Spleen (tissue), 7 donors: ENCODE data around the gene IGFL4.

Experiments used
- CTCF ChIP-seq, 11 experiments: fragments of 200-600 bp in 7 of 11; fragments of 450-650 bp in 4 of 11; sonication (generic) in 4 of 11; IDR thresholded peaks in 8 of 11; conservative IDR thresholded peaks in 3 of 11; 1 replicate in 7 of 11; 2 replicates in 4 of 11; pipeline versions ENCODE4 v1.4.0 to v1.8.0; 2016 to 2021; ENCODE audit warnings: antibody characterized with exemption in 11 of 11, inconsistent platforms in 4 of 11, mild to moderate bottlenecking in 1 of 11
- POLR2AphosphoS5 ChIP-seq, 3 donors: sonication (generic); formaldehyde crosslinking; IDR thresholded peaks; one replicate each; pipeline ENCODE4 v1.5.1; 2017; ENCODE audit warnings: antibody characterized with exemption in 3 of 3
- donor health status: DM: no; HTN: no; CAD: no; lungs with moderate emphysema.
- donor health status: DM: no; HTN: no; CAD: no.
- donor health status: DM: no; HTN: no; CAD: no.

- TF ChIP-seq CTCF (IDR thresholded peaks at IDR 0.05 in 8 of 11, conservative IDR thresholded peaks at IDR 0.05 in 3 of 11) (no peak), POLR2AphosphoS5 (IDR thresholded peaks at IDR 0.05) (no peak)
Observed at GRCh38 chr19:46018729-46019251, 22.0 kb downstream of the IGFL4 start.
